ENCODE data around the gene LMBRD1. TPM values are rescaled to one million over a fixed set of nuclear protein-coding genes. Genes with fewer than 3 reads are reported as not detected.
"Not testable (repeated sequence)": the region's sequence is repeated elsewhere in the genome, so short reads cannot be mapped to it uniquely, and the experiment has no call there.

LMBRD1 gene
- total RNA-seq, 2 donors from 2014 or later = 44.0 to 49.8 TPM

DNA sequence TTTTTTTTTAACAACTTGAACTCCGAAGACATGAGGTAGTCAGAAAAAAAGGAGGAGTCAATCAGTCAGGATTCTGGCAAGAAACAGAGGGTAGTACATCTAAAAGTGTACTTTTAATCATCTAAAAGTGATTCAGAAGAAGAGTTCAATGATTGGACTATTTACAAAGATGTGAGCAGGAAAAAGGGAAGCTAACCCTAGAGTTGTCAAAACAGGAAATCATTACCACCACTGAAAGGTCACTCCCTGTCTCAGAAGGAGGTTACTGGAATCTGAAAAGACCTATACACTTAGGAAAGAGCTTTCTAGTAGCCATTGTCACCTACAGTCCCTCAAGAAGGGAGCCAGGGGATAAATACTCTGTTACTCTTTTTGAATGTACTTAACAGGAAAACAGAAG, 16.7 kb upstream of the LMBRD1 start:
- TF ChIP-seq, protein P1, sequence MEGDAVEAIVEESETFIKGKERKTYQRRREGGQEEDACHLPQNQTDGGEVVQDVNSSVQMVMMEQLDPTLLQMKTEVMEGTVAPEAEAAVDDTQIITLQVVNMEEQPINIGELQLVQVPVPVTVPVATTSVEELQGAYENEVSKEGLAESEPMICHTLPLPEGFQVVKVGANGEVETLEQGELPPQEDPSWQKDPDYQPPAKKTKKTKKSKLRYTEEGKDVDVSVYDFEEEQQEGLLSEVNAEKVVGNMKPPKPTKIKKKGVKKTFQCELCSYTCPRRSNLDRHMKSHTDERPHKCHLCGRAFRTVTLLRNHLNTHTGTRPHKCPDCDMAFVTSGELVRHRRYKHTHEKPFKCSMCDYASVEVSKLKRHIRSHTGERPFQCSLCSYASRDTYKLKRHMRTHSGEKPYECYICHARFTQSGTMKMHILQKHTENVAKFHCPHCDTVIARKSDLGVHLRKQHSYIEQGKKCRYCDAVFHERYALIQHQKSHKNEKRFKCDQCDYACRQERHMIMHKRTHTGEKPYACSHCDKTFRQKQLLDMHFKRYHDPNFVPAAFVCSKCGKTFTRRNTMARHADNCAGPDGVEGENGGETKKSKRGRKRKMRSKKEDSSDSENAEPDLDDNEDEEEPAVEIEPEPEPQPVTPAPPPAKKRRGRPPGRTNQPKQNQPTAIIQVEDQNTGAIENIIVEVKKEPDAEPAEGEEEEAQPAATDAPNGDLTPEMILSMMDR (IDR thresholded peaks at IDR 0.05) = no peak
- Histone ChIP-seq H3K4me3 (no peak overlapping the region), H3K36me3 (no peaks in the 10 kb centered on the region), H3K4me1 (ENCODE audit: control insufficient read depth in 1 of 2, low read depth in 2 of 2) (peaks cover 0 to 2% of the 10 kb centered on the region in 2 donors), H3K27me3 (replicated peaks; ENCODE audit: insufficient read depth) (no peaks in the 10 kb centered on the region), H3K27ac (no peak overlapping the region), H3K9me3 (no peaks in the 10 kb centered on the region)
- DNase-seq (ENCODE audit: low spot score) (no peak), ATAC-seq (ENCODE audit: insufficient number of reproducible peaks, low FRiP score, low read depth) (no peak)

DNA sequence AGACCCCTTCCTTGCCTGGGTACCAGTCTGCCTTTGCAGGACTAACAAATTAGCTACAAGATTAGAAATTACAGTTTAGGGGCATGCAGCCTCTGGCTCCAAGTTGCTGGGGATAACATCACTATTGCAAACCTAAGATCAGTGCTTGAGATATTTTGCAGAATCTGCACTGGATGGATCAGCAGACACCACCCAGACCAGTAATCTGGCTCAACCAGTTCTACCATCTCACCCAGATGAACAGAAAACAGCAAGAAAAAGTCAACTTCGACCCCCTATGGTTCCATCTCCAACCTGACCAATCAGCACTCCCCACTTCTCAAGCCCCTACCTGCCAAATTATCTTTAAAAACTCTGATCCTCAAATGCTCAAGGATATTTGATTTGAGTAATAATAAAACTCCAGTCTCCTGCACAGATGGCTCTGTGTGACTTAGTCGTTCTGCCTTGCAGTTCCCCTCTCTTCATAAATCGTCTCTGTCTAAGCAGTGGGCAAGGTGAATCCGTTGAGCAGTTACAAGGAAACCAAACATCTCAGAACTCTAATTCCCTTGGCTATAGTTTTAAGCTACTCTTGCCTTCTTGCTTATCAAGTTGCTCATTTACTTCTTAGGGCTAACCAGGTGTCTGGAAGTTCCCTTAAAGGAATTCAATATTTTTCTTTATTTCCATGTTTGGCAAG, 16.1 kb upstream of the LMBRD1 start:
- no peaks in the 10 kb centered on the region for H3K36me3 ChIP-seq
- TF ChIP-seq, protein P1 (IDR thresholded peaks at IDR 0.05) = no peak
- peaks cover 0 to 2% of the 10 kb centered on the region in 2 donors for H3K4me1 ChIP-seq (ENCODE audit: control insufficient read depth in 1 of 2, low read depth in 2 of 2)
- ATAC-seq (ENCODE audit: insufficient number of reproducible peaks, low FRiP score, low read depth) = no peak
- no peaks in the 10 kb centered on the region for H3K27me3 ChIP-seq (replicated peaks; ENCODE audit: insufficient read depth)
- H3K4me3 ChIP-seq = no peak overlapping the region
- DNase-seq (ENCODE audit: low spot score) = no peak
- H3K27ac ChIP-seq = no peak overlapping the region
- H3K9me3 ChIP-seq = no peaks in the 10 kb centered on the region

GRCh38 chr6:69802995-69803394, 6.2 kb upstream of the LMBRD1 start:
- ATAC-seq (ENCODE audit: insufficient number of reproducible peaks, low FRiP score, low read depth) = no peak
- H3K27ac ChIP-seq = no peak overlapping the region
- no peaks in the 10 kb centered on the region for H3K27me3 ChIP-seq (replicated peaks; ENCODE audit: insufficient read depth)
- DNase-seq (ENCODE audit: low spot score) = no peak
- TF ChIP-seq, protein P1 (IDR thresholded peaks at IDR 0.05) = no peak
- peaks cover 0 to under 1% of the 10 kb centered on the region in 2 donors for H3K4me1 ChIP-seq (ENCODE audit: control insufficient read depth in 1 of 2, low read depth in 2 of 2)
- H3K9me3 ChIP-seq = no peaks in the 10 kb centered on the region
- H3K4me3 ChIP-seq = no peak overlapping the region
- no peaks in the 10 kb centered on the region for H3K36me3 ChIP-seq

GRCh38 chr6:69801711-69802110, 4.9 kb upstream of the LMBRD1 start:
- DNase-seq (ENCODE audit: low spot score) = no peak
- H3K27ac ChIP-seq = no peak overlapping the region
- H3K36me3 ChIP-seq = no peaks in the 10 kb centered on the region
- H3K9me3 ChIP-seq = no peaks in the 10 kb centered on the region
- H3K4me1 ChIP-seq (ENCODE audit: control insufficient read depth in 1 of 2, low read depth in 2 of 2) = peaks cover 0 to 10% of the 10 kb centered on the region in 2 donors
- ATAC-seq (ENCODE audit: insufficient number of reproducible peaks, low FRiP score, low read depth) = no peak
- no peak overlapping the region for H3K4me3 ChIP-seq
- H3K27me3 ChIP-seq (replicated peaks; ENCODE audit: insufficient read depth) = no peaks in the 10 kb centered on the region
- TF ChIP-seq, protein P1 (IDR thresholded peaks at IDR 0.05) = no peak

- no peak overlapping the region for H3K27ac ChIP-seq
- peaks cover 0 to 10% of the 10 kb centered on the region in 2 donors for H3K4me1 ChIP-seq (ENCODE audit: control insufficient read depth in 1 of 2, low read depth in 2 of 2)
- ATAC-seq (ENCODE audit: insufficient number of reproducible peaks, low FRiP score, low read depth) (no peak), DNase-seq (ENCODE audit: low spot score) (no peak)
- no peaks in the 10 kb centered on the region for H3K27me3 ChIP-seq (replicated peaks; ENCODE audit: insufficient read depth)
- H3K4me3 ChIP-seq = no peak overlapping the region
- no peaks in the 10 kb centered on the region for H3K9me3 ChIP-seq
- H3K36me3 ChIP-seq = no peaks in the 10 kb centered on the region
- TF ChIP-seq, protein P1 (IDR thresholded peaks at IDR 0.05) = no peak
Measured at GRCh38 chr6:69801225-69801624, 4.4 kb upstream of the LMBRD1 start.

- not testable (repeated sequence) for ATAC-seq (ENCODE audit: insufficient number of reproducible peaks, low FRiP score, low read depth); H3K4me3 ChIP-seq; DNase-seq (ENCODE audit: low spot score); H3K9me3 ChIP-seq; H3K27ac ChIP-seq; H3K36me3 ChIP-seq; H3K27me3 ChIP-seq (replicated peaks; ENCODE audit: insufficient read depth)
- H3K4me1 ChIP-seq (ENCODE audit: control insufficient read depth in 1 of 2, low read depth in 2 of 2) = peaks cover 7 to 23% of the 10 kb centered on the region in 2 donors
Measured at GRCh38 chr6:69798796-69799195, 2.0 kb upstream of the LMBRD1 start.

Data from thoracic aorta (tissue), 2 donors.